ENCODE data around the gene AIFM1. TPM values are rescaled to one million over a fixed set of nuclear protein-coding genes. Genes with fewer than 3 reads are reported as not detected.

AIFM1 gene
- total RNA-seq, 1 donor from 2014 or later: 53.9 TPM

- Mint-ChIP-seq H3K27ac (ENCODE audit: unreplicated experiment) (no peak overlapping the region), H3K4me1 (no peaks in the 10 kb centered on the region), H3K4me3 (no peak overlapping the region), H3K36me3 (ENCODE audit: low read depth) (no peaks in the 10 kb centered on the region), H3K27me3 (ENCODE audit: low read depth) (no peaks in the 10 kb centered on the region), H3K9me3 (no peaks in the 10 kb centered on the region)
- no peak for DNase-seq (ENCODE audit: low read depth, low spot score)
- no peak for TF ChIP-seq CTCF (conservative IDR thresholded peaks at IDR 0.05)
These were observed 70.9 kb downstream of the AIFM1 start for GRCh38 chrX:130094696-130095095.

GRCh38 chrX:130093271-130093670 lies 72.4 kb downstream of the AIFM1 start:
- Mint-ChIP-seq H3K36me3 (ENCODE audit: low read depth) (no peaks in the 10 kb centered on the region), H3K27me3 (ENCODE audit: low read depth) (no peaks in the 10 kb centered on the region), H3K4me1 (no peaks in the 10 kb centered on the region), H3K4me3 (no peak overlapping the region), H3K9me3 (no peaks in the 10 kb centered on the region), H3K27ac (ENCODE audit: unreplicated experiment) (no peak overlapping the region)
- DNase-seq (ENCODE audit: low read depth, low spot score): no peak
- TF ChIP-seq CTCF (conservative IDR thresholded peaks at IDR 0.05): no peak

- no peaks in the 10 kb centered on the region for H3K4me1 Mint-ChIP-seq
- no peaks in the 10 kb centered on the region for H3K36me3 Mint-ChIP-seq (ENCODE audit: low read depth)
- peaks cover 3% of the 10 kb centered on the region for H3K9me3 Mint-ChIP-seq
- no peaks in the 10 kb centered on the region for H3K27me3 Mint-ChIP-seq (ENCODE audit: low read depth)
- no peak for DNase-seq (ENCODE audit: low read depth, low spot score)
- H3K4me3 Mint-ChIP-seq: no peak overlapping the region
- no peak overlapping the region for H3K27ac Mint-ChIP-seq (ENCODE audit: unreplicated experiment)
- no peak for TF ChIP-seq CTCF (conservative IDR thresholded peaks at IDR 0.05)
These were observed 73.6 kb downstream of the AIFM1 start for GRCh38 chrX:130091980-130092522.

- Mint-ChIP-seq H3K27ac (ENCODE audit: unreplicated experiment) (no peak overlapping the region), H3K27me3 (ENCODE audit: low read depth) (no peaks in the 10 kb centered on the region), H3K36me3 (ENCODE audit: low read depth) (no peaks in the 10 kb centered on the region), H3K4me3 (no peak overlapping the region), H3K9me3 (peaks cover 3% of the 10 kb centered on the region), H3K4me1 (no peaks in the 10 kb centered on the region)
- no peak for DNase-seq (ENCODE audit: low read depth, low spot score)
- no peak for TF ChIP-seq CTCF (conservative IDR thresholded peaks at IDR 0.05)
These were observed 75.3 kb downstream of the AIFM1 start for GRCh38 chrX:130090364-130090763.

GRCh38 chrX:130086447-130087206 lies 79.0 kb downstream of the AIFM1 start:
- no peaks in the 10 kb centered on the region for H3K36me3 Mint-ChIP-seq (ENCODE audit: low read depth)
- H3K4me1 Mint-ChIP-seq: peaks cover 4% of the 10 kb centered on the region
- H3K27me3 Mint-ChIP-seq (ENCODE audit: low read depth): no peaks in the 10 kb centered on the region
- peaks cover 3% of the 10 kb centered on the region for H3K9me3 Mint-ChIP-seq
- DNase-seq (ENCODE audit: low read depth, low spot score): no peak
- H3K27ac Mint-ChIP-seq (ENCODE audit: unreplicated experiment): no peak overlapping the region
- H3K4me3 Mint-ChIP-seq: no peak overlapping the region
- TF ChIP-seq CTCF (conservative IDR thresholded peaks at IDR 0.05): no peak
